GM19023 (cell line): ENCODE measurements around the gene ZGPAT.
"Not testable (repeated sequence)": the region's sequence is repeated elsewhere in the genome, so short reads cannot be mapped to it uniquely, and the experiment has no call there.

Experiments
- ATAC-seq: cut with Tn5 transposase; IDR thresholded peaks from one replicate; pipeline ENCODE4 v1.9.1; 2021; ENCODE audit warnings: mild to moderate bottlenecking, moderate library complexity; ENCODE audit not compliant: unreplicated experiment

Gene ZGPAT

DNA sequence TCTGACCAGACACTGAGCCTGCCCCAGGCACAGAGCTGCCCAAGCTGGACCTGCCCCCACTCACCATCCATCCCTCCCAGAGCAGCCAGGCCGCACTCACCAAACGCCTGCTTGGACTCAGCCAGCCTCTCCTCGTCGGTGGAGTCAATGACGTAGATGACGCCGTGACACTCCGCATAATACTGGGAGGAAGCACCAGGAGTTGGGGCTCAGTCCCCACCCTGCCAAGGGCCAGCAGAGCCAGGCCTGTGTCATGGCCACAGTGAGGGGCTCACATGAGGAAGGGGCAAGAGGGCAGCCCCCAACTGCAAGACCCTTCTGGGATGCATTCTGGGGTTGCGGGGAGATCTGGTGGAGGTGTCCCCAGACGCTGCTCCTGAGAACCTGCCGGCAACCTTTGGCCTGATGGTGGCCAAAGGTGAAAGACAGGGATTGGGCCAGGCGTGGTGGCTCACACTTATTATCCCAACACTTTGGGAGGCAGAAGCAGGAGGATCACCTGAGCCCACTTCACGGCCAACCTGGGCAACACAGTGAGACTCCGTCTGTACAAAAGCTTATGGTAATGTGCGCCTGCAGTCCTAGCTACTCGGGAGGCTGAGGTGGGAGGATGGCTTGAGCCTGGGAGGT is 5.7 kb upstream of the ZGPAT start:
- ATAC-seq, result no peak

DNA sequence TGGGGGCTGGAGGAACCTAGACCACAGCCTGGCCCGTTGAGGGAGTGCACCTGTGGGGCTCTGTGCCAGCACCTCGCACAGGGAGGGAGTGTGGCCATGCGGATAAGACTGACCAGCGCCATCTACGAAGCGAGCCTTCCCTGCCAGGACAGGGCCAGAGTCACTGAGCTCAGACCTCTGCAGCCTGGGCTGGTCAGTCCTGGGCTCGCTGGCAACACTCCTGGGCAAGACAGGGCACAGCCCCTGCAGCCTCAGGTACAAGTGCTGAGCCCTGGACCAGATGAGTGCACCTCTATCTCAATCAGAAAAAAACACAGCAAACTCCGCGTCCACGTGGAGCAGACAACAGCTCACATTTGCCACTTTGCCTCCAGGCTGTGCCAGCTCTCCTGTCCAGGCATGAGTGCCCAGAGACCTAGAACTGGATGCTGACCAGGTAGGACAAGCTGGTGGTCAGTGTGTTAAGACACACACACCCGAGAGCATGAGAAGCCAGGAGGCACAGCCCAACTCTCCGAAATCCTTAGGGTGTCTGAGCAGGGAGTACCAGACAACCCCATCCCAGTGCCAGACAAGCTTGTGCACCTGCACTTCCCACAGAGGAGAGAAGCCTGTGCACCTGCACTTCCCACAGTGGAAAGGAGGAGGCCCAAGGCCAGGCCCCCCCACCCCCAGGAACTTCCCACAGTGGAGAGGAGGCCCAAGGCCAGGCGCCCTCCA is 4.9 kb upstream of the ZGPAT start:
- no peak for ATAC-seq

DNA sequence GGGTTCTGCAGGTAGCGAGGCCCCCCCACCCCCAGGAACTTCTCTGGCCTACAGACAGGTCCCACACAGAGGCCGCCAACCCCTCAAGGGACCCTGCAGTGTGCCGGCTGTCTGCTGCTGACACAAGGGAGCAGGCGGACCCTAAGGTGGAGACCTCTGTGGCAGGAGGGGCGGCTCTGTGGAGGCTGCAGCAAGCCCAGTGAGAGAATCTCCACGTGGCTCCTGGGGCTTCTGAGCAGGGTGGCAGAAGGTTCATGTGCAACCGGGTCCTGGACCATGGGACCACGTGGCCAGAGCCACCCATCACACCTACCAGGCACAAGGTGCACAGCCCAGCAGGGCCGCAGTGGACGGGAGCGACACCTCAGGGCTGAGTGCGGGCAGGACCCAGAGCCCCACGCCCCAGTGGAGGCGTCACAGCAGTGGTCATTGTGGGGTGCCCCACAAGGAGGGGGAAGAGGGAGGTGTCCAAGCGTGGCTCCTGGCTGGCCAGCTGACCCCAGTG is 4.3 kb upstream of the ZGPAT start:
- ATAC-seq, result no peak

DNA sequence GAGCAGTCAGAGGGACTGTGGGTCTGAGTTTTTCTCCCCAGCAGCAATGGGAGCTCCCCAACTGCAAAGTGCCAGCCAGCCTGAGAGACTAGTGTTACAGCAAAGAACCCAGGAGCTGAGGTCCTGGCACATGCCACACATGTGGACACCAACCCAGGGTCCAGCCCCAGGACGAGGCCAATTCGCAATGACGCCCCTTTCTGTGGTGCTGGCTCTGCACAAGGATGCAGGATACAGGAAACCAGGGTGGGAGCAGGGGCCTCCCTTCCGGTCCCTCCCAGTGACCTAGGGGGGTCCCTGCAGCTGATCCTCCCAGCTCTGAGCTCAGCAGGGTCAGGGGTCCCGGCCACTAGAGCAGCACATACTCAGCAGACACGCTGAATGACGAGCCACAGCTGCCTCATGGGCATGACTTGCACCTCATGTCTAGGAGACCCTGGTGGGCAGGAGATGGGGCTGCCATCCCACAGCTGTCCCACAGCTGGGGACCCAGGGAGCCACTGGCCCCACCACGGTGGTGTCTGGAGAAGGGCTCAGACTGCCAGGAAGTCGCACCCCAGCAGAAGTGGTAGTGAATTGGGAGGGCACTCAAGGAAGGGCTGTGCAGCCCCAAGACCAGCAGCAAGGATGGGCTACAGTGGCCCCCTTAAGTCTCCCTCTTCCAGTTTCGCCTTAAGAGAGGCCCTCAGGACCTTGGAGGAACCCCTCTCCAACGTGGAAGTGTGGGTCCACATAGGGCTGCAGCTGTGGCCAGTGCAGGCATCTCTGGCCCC is 3.7 kb upstream of the ZGPAT start:
- ATAC-seq, result no peak

DNA sequence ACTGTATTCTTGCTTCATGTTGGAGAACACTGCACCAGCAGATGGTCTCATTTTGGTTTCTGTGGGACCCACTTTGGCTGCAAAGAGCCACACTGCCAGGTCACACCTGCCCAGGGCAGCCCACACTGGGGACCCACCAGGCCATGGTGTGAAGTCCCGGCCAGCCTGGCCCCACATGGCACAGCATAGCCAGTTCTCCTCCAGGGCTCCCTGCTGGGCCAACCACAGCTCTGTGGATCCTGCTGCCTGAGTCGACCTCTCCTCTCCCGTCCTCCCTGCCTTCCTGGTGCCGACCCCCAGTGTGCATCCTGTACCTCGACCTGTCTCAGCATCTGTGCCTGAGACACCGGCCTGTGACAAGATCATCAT is 3.1 kb upstream of the ZGPAT start:
- ATAC-seq, result no peak

DNA sequence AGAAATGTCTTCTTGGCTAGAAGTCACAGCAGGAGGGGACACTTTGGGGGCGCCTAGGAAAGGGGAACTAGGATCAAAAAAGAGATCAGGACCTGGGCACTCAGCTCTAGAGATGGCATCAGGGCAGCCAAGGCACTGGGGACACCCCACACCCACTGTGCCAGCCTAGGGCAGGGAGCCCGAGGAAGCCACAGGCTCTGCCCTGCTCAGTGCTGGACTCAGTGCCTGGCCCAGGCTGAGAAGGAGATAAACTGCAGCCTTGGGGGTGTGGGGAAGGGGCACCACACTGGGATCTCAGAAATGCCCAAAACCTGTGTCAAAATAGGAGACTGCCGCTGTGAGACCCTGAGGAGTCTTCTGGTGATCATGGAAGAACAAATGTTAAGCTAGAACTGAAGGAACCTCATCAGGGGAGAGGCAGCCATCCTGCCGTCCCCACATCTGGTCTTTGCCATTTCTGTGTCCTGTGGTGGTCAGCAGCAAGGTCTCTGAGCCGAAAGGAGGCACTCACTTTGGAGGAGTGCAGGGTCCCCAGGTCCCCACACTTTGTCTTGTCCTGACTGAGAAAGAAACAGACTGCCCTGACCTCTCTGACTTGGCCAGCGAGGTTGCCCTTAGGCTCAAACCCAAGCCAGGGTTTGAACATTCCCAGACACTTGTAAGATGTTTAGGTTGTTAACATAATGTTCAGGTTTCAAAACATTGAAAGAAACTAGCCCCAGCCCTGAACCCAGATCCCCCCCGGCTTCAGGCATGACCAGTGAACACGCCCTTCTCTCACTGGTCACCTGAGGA is 2.4 kb upstream of the ZGPAT start:
- ATAC-seq, result no peak

DNA sequence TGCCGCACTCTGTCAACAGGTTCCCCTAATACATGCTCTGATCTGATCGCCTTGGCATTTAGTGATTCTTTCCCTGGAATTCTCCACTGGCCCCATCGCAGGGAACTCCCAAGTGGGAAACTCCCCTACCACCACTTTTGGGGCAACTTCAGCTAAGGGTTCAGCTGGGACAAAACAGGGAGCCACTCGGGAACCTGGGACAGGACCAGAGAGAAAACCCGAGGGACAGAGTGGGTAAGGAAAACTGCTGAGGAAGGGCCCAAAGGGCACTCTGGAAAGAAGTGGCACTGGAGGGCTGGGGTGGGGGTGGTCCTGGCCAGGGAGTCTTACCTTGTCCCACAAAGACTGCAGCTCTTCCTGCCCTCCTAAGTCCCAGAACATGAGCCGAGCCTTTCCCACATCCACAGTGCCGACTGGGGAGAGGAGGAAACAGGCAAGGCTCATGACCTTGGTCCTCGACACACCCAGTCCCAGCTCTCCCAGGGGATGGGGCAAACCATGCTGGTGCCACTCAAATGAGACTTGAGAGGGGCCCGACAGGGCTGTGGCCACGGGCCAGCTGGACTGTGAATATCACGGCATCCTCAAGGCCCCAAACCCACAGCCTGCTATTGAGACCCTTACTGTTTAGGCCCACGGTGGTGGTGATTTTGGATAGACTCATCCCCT is 1.7 kb upstream of the ZGPAT start:
- ATAC-seq, result no peak

DNA sequence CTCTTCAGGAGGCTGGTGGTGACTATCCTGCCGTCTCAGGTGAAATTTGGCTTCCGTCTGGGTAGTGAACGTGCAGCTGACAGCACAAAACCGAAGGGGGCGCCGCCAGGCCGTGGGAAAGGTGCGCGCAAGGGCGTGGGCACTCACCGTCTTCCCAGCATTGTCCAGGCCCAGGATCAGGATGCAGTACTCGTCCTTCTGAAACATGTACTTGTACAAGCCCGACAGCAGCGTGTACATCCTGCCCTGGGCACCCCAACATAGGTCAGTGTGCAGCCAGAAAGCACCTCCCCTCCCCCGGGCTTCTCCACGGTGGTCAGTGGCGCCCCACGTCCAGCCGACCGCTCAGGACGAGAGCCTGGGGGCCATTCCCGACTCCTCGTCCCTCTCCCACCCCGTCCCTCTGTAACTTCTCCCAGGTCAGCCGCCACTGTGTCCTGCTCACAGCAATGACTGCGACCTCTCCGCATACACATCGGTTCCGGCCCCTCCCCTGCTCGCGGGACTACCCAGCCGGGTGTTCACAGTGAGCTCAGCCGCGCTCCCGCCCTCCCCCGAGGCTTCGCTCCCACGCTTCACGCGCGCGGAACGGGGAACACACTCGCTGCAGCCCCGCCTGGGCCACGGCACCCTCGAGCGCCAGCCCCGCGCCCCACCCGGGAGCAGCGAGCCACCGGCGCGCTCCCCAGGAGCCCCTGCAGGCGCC is 834 bp upstream of the ZGPAT start:
- peak; percentile 36 for ATAC-seq

DNA sequence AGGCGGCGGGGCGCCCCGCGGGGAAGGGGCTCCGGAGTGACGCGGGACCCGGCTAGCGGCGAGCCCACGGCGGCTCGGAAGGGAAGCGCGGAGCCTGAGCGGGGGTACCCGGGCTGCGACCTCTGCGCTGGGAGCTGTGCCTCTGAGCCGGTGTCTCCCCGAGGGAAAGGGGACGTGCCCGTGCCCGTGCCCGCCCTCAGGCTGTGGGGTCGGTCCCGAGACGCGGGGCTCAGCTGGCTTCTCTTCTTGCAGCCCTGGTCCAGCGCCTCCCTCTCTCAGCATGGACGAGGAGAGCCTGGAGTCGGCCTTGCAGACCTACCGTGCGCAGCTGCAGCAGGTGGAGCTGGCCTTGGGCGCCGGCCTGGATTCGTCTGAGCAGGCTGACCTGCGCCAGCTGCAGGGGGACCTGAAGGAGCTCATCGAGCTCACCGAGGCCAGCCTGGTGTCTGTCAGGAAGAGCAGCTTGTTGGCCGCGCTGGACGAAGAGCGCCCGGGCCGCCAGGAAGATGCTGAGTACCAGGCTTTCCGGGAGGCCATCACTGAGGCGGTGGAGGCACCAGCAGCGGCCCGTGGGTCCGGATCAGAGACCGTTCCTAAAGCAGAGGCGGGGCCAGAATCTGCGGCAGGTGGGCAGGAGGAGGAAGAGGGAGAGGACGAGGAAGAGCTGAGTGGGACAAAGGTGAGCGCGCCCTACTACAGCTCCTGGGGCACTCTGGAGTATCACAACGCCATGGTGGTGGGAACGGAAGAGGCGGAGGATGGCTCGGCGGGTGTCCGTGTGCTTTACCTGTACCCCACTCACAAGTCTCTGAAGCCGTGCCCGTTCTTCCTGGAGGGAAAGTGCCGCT is 686 bp downstream of the ZGPAT start:
- peak; percentile 8 for ATAC-seq

DNA sequence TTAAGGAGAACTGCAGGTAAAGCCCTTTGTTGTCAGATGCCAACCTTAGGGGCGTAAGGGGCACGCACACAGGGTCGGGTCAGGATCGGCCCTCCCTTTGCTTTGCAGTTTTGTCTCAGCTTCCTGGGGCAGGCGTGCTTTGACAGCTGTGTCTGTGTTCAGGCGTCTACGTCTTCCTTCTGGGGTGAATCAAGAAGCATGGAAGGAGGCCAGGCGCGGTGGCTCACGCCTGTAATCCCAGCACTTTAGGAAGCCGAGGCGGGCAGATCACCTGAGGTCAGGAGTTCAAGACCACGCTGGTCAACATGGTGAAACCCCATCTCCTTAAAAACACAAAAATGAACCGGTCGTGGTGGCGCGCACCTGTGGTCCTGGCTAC is 1.3 kb downstream of the ZGPAT start:
- no peak for ATAC-seq

DNA sequence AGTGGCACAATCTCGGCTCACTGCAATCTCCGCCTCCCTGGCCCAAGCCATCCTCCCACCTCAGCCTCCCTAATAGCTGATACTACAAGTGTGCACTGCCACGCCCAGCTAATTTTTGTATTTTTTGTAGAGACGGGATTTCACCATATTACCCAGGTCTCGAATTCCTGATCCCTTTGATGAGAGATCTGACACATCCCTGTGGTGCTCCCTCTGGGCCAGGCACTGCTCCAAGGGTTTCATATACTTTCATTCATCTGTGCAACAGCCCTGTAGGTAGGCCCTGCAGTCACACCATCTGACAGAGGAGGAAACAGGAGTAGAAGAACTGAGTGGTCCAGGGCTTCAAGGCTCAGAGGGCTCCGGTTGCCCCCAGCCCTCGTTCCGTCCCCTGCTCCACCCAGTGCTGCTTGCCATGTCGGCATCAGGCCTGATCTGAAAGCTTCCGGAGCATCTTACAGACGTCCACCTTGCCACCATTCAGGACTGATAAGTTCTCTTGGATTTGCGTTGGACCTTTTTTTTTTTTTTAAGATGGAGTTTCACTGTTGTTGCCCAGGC is 3.3 kb downstream of the ZGPAT start:
- ATAC-seq, result no peak

DNA sequence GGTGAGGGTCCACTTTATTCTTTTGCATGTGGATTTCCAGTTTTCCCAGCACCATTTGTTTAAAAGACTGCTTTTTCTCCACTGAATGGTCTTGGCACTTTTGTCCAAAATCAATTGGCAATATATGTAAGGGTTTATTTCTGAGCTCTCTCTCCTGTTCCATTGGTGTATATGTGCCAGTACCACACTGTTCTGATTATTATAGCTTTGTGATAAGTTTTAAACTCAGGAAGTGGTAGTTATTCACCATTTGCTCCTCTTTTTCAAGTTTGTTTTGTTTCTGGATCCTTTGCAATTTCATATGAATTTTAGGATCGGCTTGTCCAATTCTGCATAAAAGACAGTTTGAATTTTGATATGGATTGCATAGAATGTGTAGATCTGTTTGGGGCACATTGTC is 4.4 kb downstream of the ZGPAT start:
- ATAC-seq, result no peak

DNA sequence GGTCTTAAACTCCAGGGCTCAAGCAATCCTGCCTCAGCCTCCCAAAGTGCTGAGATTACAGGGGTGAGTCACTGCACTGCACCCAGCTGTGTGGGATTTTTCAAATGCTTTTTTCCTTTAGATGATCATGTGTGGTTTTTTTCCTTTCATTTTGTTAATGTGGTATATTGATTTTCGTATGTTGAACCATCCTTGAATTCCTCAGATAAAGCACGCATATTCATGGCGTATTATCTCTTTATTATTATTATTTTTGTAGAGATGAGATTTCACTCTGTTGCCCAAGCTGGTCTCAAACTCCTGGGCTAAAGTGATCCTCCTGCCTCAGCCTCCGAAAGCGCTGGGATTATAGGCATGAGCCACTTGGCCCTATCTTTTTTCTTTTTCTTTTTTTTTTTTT is 7.0 kb downstream of the ZGPAT start:
- ATAC-seq, result no peak

DNA sequence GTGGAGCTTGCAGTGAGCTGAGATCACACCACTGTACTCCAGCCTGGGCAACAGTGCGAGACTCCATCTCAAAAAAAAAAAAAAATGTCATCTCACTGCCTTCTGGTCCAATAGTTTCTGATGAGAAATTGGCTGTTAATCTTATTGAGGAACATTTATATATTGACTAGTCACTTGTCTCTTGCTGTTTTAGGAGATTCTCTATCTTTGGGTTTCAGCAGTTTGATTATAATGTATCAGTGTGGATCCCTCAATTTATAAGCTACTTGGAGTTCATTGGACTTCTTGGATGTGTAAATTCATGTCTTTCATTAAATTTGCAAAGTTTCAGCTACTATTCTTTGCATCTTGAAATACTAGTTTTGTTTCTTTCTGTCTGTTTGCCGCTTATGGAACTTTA is 11.2 kb downstream of the ZGPAT start:
- no peak for ATAC-seq

DNA sequence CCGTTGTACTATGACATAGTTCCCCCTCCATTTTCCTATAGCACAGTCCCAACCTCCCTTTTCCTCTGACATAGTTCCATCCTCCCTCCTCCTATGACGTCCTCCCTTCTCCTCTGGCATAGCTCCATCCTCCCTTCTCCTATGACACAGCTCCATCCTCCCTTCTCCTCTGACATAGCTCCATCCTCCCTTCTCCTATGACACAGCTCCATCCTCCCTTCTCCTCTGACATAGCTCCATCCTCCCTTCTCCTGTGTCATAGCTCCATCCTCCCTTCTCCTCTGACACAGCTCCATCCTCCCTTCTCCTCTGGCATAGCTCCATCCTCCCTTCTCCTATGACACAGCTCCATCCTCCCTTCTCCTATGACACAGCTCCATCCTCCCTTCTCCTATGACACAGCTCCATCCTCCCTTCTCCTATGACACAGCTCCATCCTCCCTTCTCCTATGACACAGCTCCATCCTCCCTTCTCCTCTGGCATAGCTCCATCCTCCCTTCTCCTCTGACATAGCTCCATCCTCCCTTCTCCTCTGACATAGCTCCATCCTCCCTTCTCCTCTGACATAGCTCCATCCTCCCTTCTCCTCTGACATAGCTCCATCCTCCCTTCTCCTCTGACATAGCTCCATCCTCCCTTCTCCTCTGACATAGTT is 15.3 kb downstream of the ZGPAT start:
- not testable (repeated sequence) for ATAC-seq

DNA sequence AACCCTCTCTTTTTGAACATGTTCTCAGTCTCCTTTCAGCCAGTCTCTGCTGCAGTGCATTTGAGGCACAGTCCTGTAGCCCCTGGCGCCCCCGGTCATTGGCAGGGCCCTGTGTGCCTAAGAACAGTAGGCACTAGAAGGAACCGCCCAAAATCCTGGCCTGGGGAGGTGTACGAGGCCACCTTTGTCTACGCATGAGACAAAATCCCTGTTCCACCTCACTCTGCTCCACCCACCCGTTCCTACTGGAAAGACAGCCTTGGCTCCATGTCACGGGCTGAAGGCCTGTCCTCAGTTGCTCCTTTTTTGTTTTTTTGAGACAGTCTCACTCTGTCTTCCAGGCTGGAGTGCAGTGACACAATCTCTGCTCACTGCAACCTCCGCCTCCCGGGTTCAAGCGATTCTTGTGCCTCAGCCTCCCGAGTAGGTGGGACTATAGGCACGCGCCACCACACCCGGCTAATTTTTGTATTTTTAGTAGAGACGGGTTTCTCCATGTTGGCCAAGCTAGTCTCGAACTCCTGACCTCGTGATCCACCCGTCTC is 22.4 kb downstream of the ZGPAT start:
- not testable (repeated sequence) for ATAC-seq

DNA sequence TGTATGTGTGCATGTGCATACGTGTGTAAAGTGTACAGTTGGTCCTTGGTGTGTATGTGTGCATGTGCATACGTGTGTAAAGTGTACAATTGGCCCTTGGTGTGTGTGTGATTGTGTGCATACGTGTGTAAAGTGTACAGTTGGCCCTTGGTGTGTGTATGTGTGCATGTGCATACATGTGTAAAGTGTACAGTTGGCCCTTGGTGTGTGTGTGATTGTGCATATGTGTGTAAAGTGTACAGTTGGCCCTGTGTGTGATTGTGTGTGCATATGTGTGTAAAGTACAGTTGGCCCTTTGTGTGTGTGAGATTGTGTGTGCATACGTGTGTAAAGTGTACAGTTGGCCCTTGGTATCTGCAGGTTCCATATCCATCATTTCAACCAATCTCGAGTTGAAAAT is 23.6 kb downstream of the ZGPAT start:
- ATAC-seq, result no peak
